ENCODE results near the gene DDX27. TPM values are rescaled to one million over a fixed set of nuclear protein-coding genes. Genes with fewer than 3 reads are reported as not detected.

The DDX27 gene
- total and polyA plus RNA-seq, 2 of the 13 experiments (the other 11 are each of a cell fraction or from before 2014, with no cell fraction given): 42.6 to 72.8 TPM

DNA sequence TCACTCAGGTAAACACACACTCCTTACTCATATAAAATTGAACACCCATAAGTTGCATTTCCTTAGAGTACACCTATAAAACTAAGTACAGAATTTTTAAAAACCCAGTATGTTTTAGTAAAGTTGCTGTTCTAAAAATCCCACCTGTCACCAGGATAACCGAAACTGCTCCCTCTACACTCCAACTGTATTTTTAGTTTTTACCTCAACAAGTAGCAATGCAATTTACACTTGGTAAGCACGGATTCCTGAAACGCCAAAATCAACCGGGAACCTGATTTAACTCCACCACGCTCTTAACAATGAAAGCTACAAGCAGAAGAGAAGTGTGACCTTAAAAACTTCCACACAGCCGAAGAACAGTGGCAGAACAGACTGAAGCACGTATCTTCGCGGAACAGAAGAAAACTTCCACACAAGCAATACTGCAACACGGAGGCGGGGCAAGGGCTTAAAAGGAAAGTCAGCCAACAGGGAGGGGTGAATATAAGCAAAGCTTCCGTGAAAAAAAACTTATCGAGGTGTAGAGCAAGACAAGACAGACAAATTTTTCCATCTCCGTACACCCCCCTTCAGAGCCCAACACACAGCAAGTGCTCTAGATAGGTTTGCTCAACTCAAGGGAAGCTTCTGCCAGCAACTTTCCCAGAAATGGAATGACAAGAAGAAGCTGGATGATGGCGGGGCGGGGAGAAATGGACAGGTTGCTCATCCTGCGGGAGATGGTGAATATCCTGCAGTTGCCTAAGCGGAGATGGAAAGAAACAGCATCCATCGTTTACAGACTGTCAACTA is 32.5 kb upstream of the DDX27 start (continued):
- TF ChIP-seq, protein P1, sequence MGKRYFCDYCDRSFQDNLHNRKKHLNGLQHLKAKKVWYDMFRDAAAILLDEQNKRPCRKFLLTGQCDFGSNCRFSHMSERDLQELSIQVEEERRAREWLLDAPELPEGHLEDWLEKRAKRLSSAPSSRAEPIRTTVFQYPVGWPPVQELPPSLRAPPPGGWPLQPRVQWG (CRISPR knock-in tag; IDR thresholded peaks at IDR 0.05; ENCODE audit: borderline replicate concordance, low read depth): no peak
- TF ChIP-seq NCOA1 (CRISPR knock-in tag; IDR thresholded peaks at IDR 0.05) (no peak), THRA (CRISPR knock-in tag; IDR thresholded peaks at IDR 0.05; ENCODE audit: borderline replicate concordance) (no peak), HNF4A (CRISPR knock-in tag; IDR thresholded peaks at IDR 0.05) (no peak), GPBP1L1 (CRISPR knock-in tag; IDR thresholded peaks at IDR 0.05) (no peak), E2F1 (CRISPR knock-in tag; IDR thresholded peaks at IDR 0.05) (no peak), FOXP1 (IDR thresholded peaks at IDR 0.05) (no peak), FOXP1 (CRISPR knock-in tag; IDR thresholded peaks at IDR 0.05) (no peak), CHCHD3 (CRISPR knock-in tag; IDR thresholded peaks at IDR 0.05) (no peak), ZNF772 (CRISPR knock-in tag; IDR thresholded peaks at IDR 0.05) (0 out of 2 replicates have a peak, but pooled peaks have one; percentile 2), GLI4 (CRISPR knock-in tag; IDR thresholded peaks at IDR 0.05; ENCODE audit: borderline replicate concordance) (no peak), GRHL1 (CRISPR knock-in tag; conservative IDR thresholded peaks at IDR 0.05) (no peak), HDAC6 (IDR thresholded peaks at IDR 0.05; ENCODE audit: low read depth, low read length) (no peak), GATA4 (IDR thresholded peaks at IDR 0.05; ENCODE audit: borderline replicate concordance, low read depth) (no peak), ZNF143 (CRISPR knock-in tag; IDR thresholded peaks at IDR 0.05) (no peak), CREM (IDR thresholded peaks at IDR 0.05) (0 out of 2 replicates have a peak, but pooled peaks have one; percentile 29), CREM (CRISPR knock-in tag; IDR thresholded peaks at IDR 0.05) (no peak), POLR2G (IDR thresholded peaks at IDR 0.05; ENCODE audit: low read depth, low read length) (peak; percentile 61; the same call in 1 of the 2 replicates)
- TF ChIP-seq, protein P2, sequence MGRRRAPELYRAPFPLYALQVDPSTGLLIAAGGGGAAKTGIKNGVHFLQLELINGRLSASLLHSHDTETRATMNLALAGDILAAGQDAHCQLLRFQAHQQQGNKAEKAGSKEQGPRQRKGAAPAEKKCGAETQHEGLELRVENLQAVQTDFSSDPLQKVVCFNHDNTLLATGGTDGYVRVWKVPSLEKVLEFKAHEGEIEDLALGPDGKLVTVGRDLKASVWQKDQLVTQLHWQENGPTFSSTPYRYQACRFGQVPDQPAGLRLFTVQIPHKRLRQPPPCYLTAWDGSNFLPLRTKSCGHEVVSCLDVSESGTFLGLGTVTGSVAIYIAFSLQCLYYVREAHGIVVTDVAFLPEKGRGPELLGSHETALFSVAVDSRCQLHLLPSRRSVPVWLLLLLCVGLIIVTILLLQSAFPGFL (CRISPR knock-in tag; IDR thresholded peaks at IDR 0.05): no peak
- TF ChIP-seq, protein P3, sequence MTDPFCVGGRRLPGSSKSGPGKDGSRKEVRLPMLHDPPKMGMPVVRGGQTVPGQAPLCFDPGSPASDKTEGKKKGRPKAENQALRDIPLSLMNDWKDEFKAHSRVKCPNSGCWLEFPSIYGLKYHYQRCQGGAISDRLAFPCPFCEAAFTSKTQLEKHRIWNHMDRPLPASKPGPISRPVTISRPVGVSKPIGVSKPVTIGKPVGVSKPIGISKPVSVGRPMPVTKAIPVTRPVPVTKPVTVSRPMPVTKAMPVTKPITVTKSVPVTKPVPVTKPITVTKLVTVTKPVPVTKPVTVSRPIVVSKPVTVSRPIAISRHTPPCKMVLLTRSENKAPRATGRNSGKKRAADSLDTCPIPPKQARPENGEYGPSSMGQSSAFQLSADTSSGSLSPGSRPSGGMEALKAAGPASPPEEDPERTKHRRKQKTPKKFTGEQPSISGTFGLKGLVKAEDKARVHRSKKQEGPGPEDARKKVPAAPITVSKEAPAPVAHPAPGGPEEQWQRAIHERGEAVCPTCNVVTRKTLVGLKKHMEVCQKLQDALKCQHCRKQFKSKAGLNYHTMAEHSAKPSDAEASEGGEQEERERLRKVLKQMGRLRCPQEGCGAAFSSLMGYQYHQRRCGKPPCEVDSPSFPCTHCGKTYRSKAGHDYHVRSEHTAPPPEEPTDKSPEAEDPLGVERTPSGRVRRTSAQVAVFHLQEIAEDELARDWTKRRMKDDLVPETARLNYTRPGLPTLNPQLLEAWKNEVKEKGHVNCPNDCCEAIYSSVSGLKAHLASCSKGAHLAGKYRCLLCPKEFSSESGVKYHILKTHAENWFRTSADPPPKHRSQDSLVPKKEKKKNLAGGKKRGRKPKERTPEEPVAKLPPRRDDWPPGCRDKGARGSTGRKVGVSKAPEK (CRISPR knock-in tag; IDR thresholded peaks at IDR 0.05; ENCODE audit: borderline replicate concordance): no peak
